ENCODE data around the gene WDR83. TPM values are rescaled to one million over a fixed set of nuclear protein-coding genes. Genes with fewer than 3 reads are reported as not detected.
A peak's percentile ranks its signal among the peaks of the same experiment; 100 is the strongest.

WDR83 gene
- total and polyA plus RNA-seq, 2 of the 4 experiments (the other 2 are of a cell fraction): 5.9 to 8.9 TPM

- no peak for TF ChIP-seq MAZ (IDR thresholded peaks at IDR 0.05; ENCODE audit: borderline replicate concordance, low read depth, low read length)
- no peak for TF ChIP-seq RCOR1 (IDR thresholded peaks at IDR 0.05; ENCODE audit: insufficient replicate concordance, low read length)
- TF ChIP-seq FOS (IDR thresholded peaks at IDR 0.05; ENCODE audit: low read depth, low read length): no peak
- no peak for TF ChIP-seq MAFK (IDR thresholded peaks at IDR 0.05; ENCODE audit: low read depth, low read length)
- TF ChIP-seq ELK1 (IDR thresholded peaks at IDR 0.05; ENCODE audit: borderline replicate concordance, low read depth, low read length): no peak
- peak; percentile 69 for TF ChIP-seq SMC3 (IDR thresholded peaks at IDR 0.05; ENCODE audit: low read depth, low read length)
- TF ChIP-seq USF2 (IDR thresholded peaks at IDR 0.05; ENCODE audit: low read depth, low read length): no peak
- TF ChIP-seq NFE2L2 (IDR thresholded peaks at IDR 0.05; ENCODE audit: low read depth, low read length): no peak
- TF ChIP-seq CEBPB (IDR thresholded peaks at IDR 0.05; ENCODE audit: low read depth, low read length): no peak
- peak; percentile 50 for TF ChIP-seq RAD21 (IDR thresholded peaks at IDR 0.05; ENCODE audit: low read length)
- peak; percentile 75 for TF ChIP-seq CTCF (conservative IDR thresholded peaks at IDR 0.05; ENCODE audit: low read depth, low read length)
- TF ChIP-seq BHLHE40 (IDR thresholded peaks at IDR 0.05; ENCODE audit: low read depth, low read length): no peak
These were observed 9.8 kb downstream of the WDR83 start for GRCh38 chr19:12676384-12676792.

More at GRCh38 chr19:12676384-12676792, 9.8 kb downstream of the WDR83 start:
- peak overlapping the region; percentile 56 for H2AFZ ChIP-seq (replicated peaks; ENCODE audit: low read length, poor library complexity)
- ATAC-seq (ENCODE audit: low read depth) (peak; percentile 69), DNase-seq (peak; percentile 66)
- ChIA-PET POLR2A (ENCODE audit: unreplicated experiment) (no interaction called here), CTCF (interaction anchor here (0.7 kb wide), 1 partner anchor 10 kb away, joined by 3 read pairs; the partner anchor contains the start of genes MAN2B1 and WDR83)
- in situ Hi-C loops (cut with MboI; ENCODE audit: low sequenced_read_pairs): no loop called here
- H4K91ac ChIP-seq (ENCODE audit: insufficient read depth, low read depth, low read length): no peak overlapping the region
- H2AK9ac ChIP-seq (replicated peaks; ENCODE audit: low read depth, low read length, poor library complexity): no peak overlapping the region
- no peaks in the 10 kb centered on the region for H3K27me3 ChIP-seq (ENCODE audit: control insufficient read depth, insufficient read depth, low read length)
- H3K79me1 ChIP-seq (ENCODE audit: low read depth in 1 of 2, low read length in 2 of 2): peaks cover 13 to 47% of the 10 kb centered on the region in 2 experiments
- WGBS, 2 experiments (ENCODE audit: extremely low coverage in 2 of 2, insufficient read length in 1 of 2): 20% methylated on average over 2 of the region's 4 CpGs; no CpG with 5 or more reads in 1 of the 2 experiments
- intact Hi-C loops (cut with micrococcal nuclease): loop anchor here (1.0 kb wide), 2 partner anchors 120 to 171 kb away; no protein-coding TSS in a partner anchor
- H3K27ac ChIP-seq (ENCODE audit: insufficient read depth, low read length): no peak overlapping the region
- H2BK120ac ChIP-seq (ENCODE audit: low read depth, low read length): no peak overlapping the region
- no peak overlapping the region for H2BK5ac ChIP-seq (ENCODE audit: low read depth, low read length, poor library complexity, severe bottlenecking)
- H4K8ac ChIP-seq (ENCODE audit: low read depth in 2 of 2, low read length in 2 of 2): no peak overlapping the region
- no peaks in the 10 kb centered on the region for H3K9me3 ChIP-seq (ENCODE audit: control insufficient read depth, insufficient read depth, low read length)
- no peak overlapping the region for H2BK15ac ChIP-seq (ENCODE audit: low read depth, low read length)
- no peak overlapping the region for H3K23ac ChIP-seq (ENCODE audit: low read depth, low read length)
- no peak overlapping the region for H3K18ac ChIP-seq (ENCODE audit: low read depth, low read length)
- H3K9ac ChIP-seq (ENCODE audit: low read depth, low read length): no peak overlapping the region
- H3K36me3 ChIP-seq (ENCODE audit: control insufficient read depth, insufficient read depth, low read length): peaks cover 53% of the 10 kb centered on the region
- no peak overlapping the region for H3K14ac ChIP-seq (replicated peaks; ENCODE audit: low read depth, low read length)
- no peak overlapping the region for H2BK20ac ChIP-seq (ENCODE audit: low read depth, low read length)
- H3K9me1 ChIP-seq (ENCODE audit: insufficient read depth, low read length): peaks cover 7% of the 10 kb centered on the region; the same call in 1 of the 2 replicates
- no peaks in the 10 kb centered on the region for H3K4me1 ChIP-seq (ENCODE audit: control insufficient read depth, insufficient read depth, low read length)
- no peak overlapping the region for H4K5ac ChIP-seq (ENCODE audit: low read depth, low read length)
- dilution Hi-C loops (cut with HindIII; ENCODE audit: low sequenced_read_pairs, unreplicated experiment): no loop called here
- BruUV-seq (replicated peaks): no TSS peak
- H3K56ac ChIP-seq (ENCODE audit: extremely low read depth, insufficient read depth, low read length): no peak overlapping the region
- peaks cover 15% of the 10 kb centered on the region for H4K20me1 ChIP-seq (ENCODE audit: insufficient read depth, low read length)
- no peak overlapping the region for H3K4me2 ChIP-seq (ENCODE audit: low read depth, low read length)
- H3K4me3 ChIP-seq (ENCODE audit: insufficient read depth, low read depth, low read length): no peak overlapping the region
- no peak overlapping the region for H3K4ac ChIP-seq (ENCODE audit: low read depth, low read length)
- H2AK5ac ChIP-seq (ENCODE audit: low read depth, low read length): no peak overlapping the region
